OCI-LY7 (cell line): ENCODE measurements around the gene STAM2.

ENCODE experiments used
- EZH2phosphoT487 ChIP-seq: fragments of 200-600 bp; sonication (generic); IDR thresholded peaks from 2 replicates; pipeline ENCODE4 v1.6.1; 2018; ENCODE audit warnings: low read depth, borderline replicate concordance, mild to moderate bottlenecking, mixed run types, antibody characterized with exemption, low read length, moderate library complexity, mixed read lengths
- TF ChIP-seq, protein P1 (sequence below): fragments of 200-600 bp; sonication (generic); conservative IDR thresholded peaks from 2 replicates; pipeline ENCODE4 v1.5.1; 2014; ENCODE audit warnings: mild to moderate bottlenecking, antibody characterized with exemption, low read length, moderate library complexity, mixed read lengths

DNA sequence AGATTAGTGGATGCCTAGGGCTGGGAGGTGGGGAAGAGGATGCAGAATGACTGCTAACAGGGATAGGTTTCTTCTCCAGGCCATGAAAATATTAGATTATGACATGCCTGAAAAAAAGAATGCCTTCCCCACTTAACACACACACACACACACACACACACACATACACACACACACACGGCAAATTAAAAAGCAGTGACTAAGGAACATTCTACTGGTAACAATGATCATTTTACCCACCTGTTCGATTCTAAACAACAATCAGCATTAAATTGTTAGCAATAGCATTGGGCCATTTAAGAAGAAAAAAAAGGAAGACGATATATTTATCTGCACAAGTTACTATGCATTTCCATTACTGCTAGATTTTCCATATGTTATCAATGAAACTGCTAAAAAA is 87.6 kb downstream of the STAM2 start:
- TF ChIP-seq, protein P1, sequence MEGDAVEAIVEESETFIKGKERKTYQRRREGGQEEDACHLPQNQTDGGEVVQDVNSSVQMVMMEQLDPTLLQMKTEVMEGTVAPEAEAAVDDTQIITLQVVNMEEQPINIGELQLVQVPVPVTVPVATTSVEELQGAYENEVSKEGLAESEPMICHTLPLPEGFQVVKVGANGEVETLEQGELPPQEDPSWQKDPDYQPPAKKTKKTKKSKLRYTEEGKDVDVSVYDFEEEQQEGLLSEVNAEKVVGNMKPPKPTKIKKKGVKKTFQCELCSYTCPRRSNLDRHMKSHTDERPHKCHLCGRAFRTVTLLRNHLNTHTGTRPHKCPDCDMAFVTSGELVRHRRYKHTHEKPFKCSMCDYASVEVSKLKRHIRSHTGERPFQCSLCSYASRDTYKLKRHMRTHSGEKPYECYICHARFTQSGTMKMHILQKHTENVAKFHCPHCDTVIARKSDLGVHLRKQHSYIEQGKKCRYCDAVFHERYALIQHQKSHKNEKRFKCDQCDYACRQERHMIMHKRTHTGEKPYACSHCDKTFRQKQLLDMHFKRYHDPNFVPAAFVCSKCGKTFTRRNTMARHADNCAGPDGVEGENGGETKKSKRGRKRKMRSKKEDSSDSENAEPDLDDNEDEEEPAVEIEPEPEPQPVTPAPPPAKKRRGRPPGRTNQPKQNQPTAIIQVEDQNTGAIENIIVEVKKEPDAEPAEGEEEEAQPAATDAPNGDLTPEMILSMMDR = no peak
- TF ChIP-seq EZH2phosphoT487 = no peak
